GM06990 (cell line): ENCODE measurements around the gene RAP1GDS1.

ENCODE experiments used
- DNase-seq: peaks from one replicate; pipeline ENCODE4 v3.0.0-alpha.2; 2011; ENCODE audit not compliant: insufficient read length; ENCODE audit errors: extremely low read depth
- H3K27me3 ChIP-seq: replicated peaks from 2 replicates; pipeline ENCODE4 v1.6.0; 2011; ENCODE audit warnings: low read length; ENCODE audit not compliant: control insufficient read depth, insufficient read depth
- H3K36me3 ChIP-seq: 2 replicates; pipeline ENCODE4 v1.5.1; 2011; ENCODE audit warnings: low read length; ENCODE audit not compliant: control insufficient read depth, insufficient read depth
- H3K4me3 ChIP-seq: replicated peaks from 2 replicates; pipeline ENCODE4 v1.5.1; 2011; ENCODE audit warnings: low read depth, mild to moderate bottlenecking, control low read depth, low read length
- TF ChIP-seq, protein P1 (sequence below): IDR thresholded peaks from 2 replicates; pipeline ENCODE4 v1.5.1; 2011; ENCODE audit warnings: low read length, control low read depth, mild to moderate bottlenecking, inconsistent platforms; ENCODE audit not compliant: insufficient read depth, poor library complexity, severe bottlenecking

RAP1GDS1 gene

GRCh38 chr4:98482503-98482846 is 221.3 kb downstream of the RAP1GDS1 start:
- Histone ChIP-seq H3K4me3 (no peak overlapping the region), H3K27me3 (no peaks in the 10 kb centered on the region), H3K36me3 (no peaks in the 10 kb centered on the region)
- TF ChIP-seq, protein P1, sequence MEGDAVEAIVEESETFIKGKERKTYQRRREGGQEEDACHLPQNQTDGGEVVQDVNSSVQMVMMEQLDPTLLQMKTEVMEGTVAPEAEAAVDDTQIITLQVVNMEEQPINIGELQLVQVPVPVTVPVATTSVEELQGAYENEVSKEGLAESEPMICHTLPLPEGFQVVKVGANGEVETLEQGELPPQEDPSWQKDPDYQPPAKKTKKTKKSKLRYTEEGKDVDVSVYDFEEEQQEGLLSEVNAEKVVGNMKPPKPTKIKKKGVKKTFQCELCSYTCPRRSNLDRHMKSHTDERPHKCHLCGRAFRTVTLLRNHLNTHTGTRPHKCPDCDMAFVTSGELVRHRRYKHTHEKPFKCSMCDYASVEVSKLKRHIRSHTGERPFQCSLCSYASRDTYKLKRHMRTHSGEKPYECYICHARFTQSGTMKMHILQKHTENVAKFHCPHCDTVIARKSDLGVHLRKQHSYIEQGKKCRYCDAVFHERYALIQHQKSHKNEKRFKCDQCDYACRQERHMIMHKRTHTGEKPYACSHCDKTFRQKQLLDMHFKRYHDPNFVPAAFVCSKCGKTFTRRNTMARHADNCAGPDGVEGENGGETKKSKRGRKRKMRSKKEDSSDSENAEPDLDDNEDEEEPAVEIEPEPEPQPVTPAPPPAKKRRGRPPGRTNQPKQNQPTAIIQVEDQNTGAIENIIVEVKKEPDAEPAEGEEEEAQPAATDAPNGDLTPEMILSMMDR: no peak
- no peak for DNase-seq

GRCh38 chr4:98482847-98483806 is 221.9 kb downstream of the RAP1GDS1 start:
- TF ChIP-seq, protein P1: no peak
- no peak overlapping the region for H3K4me3 ChIP-seq

DNA sequence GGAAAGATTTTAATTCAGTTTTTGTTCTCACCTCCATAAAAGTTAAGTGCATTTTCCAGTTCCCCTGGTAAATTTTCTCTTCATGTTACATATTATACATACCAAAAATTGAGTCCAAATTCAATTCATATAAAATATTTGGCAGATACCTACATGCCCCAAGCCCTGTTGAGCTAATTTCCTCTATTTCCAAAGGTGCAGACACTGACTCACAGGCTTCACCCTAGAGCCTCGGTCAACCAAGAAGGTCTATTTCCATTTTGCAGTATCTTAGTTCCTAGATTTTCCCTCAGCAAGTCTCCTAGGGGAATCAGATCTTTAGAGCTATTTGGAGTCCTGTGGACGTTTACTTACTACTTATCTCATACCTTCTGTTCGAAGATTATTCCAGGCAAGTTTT is 222.8 kb downstream of the RAP1GDS1 start:
- TF ChIP-seq, protein P1: no peak
- no peak for DNase-seq
- H3K4me3 ChIP-seq: no peak overlapping the region
- H3K27me3 ChIP-seq: no peaks in the 10 kb centered on the region
- no peaks in the 10 kb centered on the region for H3K36me3 ChIP-seq

More at GRCh38 chr4:98482847-98483806, 221.9 kb downstream of the RAP1GDS1 start:
- no peaks in the 10 kb centered on the region for H3K36me3 ChIP-seq
- no peaks in the 10 kb centered on the region for H3K27me3 ChIP-seq
- DNase-seq: peak; percentile 57

DNA sequence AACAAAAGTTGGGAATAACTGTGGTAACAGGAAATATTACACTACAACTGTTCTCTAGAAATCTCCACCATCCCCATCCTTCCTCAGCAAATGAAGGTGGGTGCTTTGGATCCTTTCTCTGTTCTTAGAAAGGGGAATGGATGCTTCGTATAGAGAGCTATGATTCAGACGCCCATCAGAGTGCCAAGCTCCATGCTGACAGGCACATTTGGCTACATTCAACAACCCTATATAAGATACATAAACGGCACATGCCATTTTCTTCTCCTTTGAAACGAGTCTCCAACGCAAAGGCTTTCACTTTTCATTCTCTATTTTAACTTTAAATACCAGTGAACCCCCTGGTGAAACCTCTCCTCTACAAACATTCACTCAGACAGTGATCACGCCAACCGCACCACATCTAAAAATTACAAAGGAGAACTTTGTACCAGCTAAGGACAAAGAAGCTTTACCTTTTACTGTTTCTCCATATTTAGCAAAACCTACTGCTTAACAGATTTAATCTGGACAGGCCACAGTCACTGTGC is 224.7 kb downstream of the RAP1GDS1 start:
- Histone ChIP-seq H3K36me3 (no peaks in the 10 kb centered on the region), H3K27me3 (no peaks in the 10 kb centered on the region), H3K4me3 (no peak overlapping the region)
- no peak for DNase-seq
- TF ChIP-seq, protein P1: no peak

DNA sequence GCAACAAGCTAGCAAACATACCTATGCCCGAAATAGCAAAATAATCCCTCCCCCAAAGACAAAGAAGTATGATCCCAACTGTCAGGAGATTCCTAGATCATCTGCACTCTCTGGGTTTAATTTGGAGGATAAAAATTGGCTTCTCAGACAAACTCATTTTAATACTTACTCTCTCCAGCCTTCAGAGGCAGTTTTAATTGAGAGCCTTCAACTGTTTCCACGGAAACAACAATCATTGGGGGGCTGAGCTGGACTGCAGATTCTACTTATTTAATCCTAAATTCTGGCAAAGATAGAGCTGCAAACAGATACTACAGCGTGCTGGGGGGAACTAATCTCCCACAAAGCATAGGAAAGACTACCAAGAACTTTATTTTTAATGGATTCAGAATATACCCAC is 229.1 kb downstream of the RAP1GDS1 start:
- Histone ChIP-seq H3K36me3 (no peaks in the 10 kb centered on the region), H3K27me3 (no peaks in the 10 kb centered on the region), H3K4me3 (no peak overlapping the region)
- TF ChIP-seq, protein P1: no peak
- no peak for DNase-seq
